GM12872 (cell line): ENCODE measurements around the gene HPN.

Source experiments
- CTCF ChIP-seq: IDR thresholded peaks from 3 replicates; pipeline ENCODE4 v1.5.1; 2011; ENCODE audit warnings: low read depth, mild to moderate bottlenecking, low read length, moderate library complexity; ENCODE audit not compliant: insufficient read depth

Gene HPN

GRCh38 chr19:35075202-35076025, 33.9 kb downstream of the HPN start:
- no peak for TF ChIP-seq CTCF

- TF ChIP-seq CTCF, result no peak
These were observed 34.5 kb downstream of the HPN start for GRCh38 chr19:35076026-35076370.

- TF ChIP-seq CTCF, result no peak
These were observed 35.1 kb downstream of the HPN start for GRCh38 chr19:35076657-35077056.

- TF ChIP-seq CTCF, result no peak
These were observed 36.1 kb downstream of the HPN start for GRCh38 chr19:35077411-35078223.

GRCh38 chr19:35079826-35080225, 38.3 kb downstream of the HPN start:
- TF ChIP-seq CTCF, result no peak

- no peak for TF ChIP-seq CTCF
These were observed 39.2 kb downstream of the HPN start for GRCh38 chr19:35080613-35081170.

GRCh38 chr19:35081201-35081600, 39.7 kb downstream of the HPN start:
- TF ChIP-seq CTCF, result no peak
